GM21423 (cell line): ENCODE measurements around the gene VWC2.

ENCODE experiments used
- ATAC-seq: cut with Tn5 transposase; IDR thresholded peaks from one replicate; pipeline ENCODE4 v1.9.1; 2021; ENCODE audit warnings: mild to moderate bottlenecking, moderate library complexity; ENCODE audit not compliant: unreplicated experiment

Gene VWC2

GRCh38 chr7:49927631-49928030, 154.2 kb downstream of the VWC2 start:
- no peak for ATAC-seq

DNA sequence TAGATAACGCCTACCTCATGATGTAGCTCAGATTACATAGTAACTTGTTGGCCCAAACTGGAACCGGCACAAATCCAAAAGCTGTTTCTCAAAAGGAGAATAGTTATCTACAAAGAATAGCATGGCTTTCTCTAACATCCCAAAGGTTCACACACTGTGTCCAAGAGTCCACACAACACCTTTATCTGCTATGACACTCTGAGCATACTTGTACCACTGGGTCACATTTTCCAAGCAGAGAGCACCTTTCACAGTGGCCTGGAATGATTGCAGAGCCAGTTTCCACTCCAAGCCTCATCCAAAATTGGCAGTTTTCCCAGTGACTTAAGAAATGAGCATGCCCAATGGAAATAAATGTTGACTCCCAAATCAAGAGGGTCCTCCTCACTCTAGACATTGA, 155.3 kb downstream of the VWC2 start:
- ATAC-seq, result no peak

DNA sequence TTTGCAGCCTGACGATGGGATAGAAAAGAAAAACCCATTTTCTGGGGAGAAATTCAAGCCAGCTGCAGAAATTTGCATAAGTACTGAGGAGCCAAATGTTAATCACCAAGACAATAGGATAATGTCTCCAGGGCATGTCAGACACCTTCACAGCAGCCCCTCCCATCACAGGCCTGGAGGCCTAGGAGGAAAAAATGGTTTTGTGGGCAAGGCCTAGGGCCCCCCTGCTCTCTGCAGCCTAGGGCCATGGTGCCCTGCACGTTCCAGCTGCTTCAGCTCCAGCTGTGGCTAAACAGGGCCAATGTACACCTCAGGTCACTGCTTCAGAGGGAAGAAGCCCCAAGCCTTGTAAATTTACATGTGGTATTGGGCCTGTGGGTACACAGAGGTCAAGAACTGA, 158.2 kb downstream of the VWC2 start:
- no peak for ATAC-seq

GRCh38 chr7:49937608-49938007, 164.2 kb downstream of the VWC2 start:
- ATAC-seq, result no peak
